Bone marrow (tissue), 2 donors: ENCODE data around the gene USP28.
"Not testable (repeated sequence)": the region's sequence is repeated elsewhere in the genome, so short reads cannot be mapped to it uniquely, and the experiment has no call there.

Experiments used
- DNase-seq, 2 donors: peaks; one replicate each; lab custom pipeline; 2025; lab: John Stamatoyannopoulos, UW

The USP28 gene

GRCh38 chr11:113838005-113838404, 37.4 kb downstream of the USP28 start:
- no peak for DNase-seq

DNA sequence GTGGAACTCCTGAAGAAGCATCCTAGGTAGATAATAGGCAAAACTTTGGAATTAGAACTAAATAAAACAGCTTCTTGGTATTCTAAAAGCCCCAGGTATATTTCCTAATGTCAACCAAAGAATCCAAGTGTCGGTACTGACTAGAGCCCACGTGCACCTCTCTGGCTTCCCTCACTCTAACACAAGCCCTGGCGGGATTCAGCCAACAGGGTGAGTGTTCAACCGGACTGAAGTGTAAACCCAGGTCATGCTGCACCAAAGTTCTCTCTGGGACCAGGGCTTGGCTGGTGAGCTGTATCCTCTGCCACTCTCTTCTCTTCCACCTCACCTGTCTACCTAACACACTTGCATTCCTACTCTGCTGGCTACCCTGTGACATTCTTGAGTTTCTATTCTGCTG, 40.1 kb downstream of the USP28 start:
- no peak for DNase-seq

DNA sequence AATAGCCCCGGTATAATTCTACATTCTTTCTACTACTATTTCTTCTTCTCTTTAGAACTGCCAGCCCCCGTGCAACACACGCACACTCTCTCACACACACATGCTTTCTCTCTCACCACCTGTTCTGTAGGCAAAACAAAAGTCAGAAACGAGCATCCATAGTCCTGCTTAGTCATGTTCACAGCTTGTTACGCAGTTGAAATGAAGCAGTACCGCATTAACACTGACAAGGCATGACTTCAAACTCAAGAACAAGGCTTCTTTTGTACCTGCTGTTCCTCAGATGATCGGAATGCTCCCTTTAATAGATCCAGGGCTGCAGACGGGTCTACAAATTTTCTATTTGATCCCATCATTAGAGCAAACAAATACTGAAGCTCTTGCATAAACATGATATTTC, 42.2 kb downstream of the USP28 start:
- DNase-seq = no peak

GRCh38 chr11:113831314-113831713, 44.1 kb downstream of the USP28 start:
- DNase-seq = no peak

DNA sequence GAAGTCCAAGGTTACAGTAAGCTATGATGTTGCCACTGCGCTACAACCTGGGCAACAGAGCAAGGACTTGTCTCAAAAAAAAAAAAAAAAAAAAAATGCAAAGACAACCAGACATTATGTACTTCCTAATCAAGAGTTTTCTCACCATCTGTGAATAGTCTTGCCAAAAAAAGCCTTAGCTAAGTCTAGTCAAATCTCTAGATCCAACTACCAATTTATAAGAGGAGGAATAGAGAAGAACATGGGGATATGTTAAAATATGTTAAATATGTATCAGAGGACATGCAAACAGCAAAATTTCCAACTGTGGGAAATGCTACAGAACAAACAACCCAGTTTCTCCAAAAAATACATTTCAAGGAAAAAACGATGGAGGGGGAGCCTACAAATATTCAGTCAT, 45.6 kb downstream of the USP28 start:
- DNase-seq = no peak

GRCh38 chr11:113828191-113828590, 47.2 kb downstream of the USP28 start:
- no peak for DNase-seq

- DNase-seq = no peak
Observed at GRCh38 chr11:113827477-113827876, 47.9 kb downstream of the USP28 start.

- no peak for DNase-seq
Observed at GRCh38 chr11:113818426-113818825, 56.9 kb downstream of the USP28 start.

DNA sequence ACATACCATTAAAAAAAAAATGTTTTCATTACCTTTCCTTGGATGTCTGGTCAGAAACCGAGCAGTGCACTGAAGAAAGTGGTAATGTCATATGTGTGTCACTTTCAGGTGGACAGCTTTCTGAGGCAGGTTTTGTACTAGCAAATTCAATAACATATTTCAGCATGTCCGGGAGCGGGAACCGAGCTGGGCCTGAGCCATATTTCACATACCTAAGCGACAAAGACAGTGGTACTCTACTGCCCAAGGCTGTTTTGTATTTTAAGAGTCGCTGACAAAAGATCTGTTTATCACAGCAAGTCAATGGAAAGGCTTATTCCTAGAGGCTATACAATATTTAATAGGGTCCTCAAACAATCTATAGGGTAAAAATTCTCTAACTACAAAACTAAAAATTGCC, 57.7 kb downstream of the USP28 start:
- no peak for DNase-seq

DNA sequence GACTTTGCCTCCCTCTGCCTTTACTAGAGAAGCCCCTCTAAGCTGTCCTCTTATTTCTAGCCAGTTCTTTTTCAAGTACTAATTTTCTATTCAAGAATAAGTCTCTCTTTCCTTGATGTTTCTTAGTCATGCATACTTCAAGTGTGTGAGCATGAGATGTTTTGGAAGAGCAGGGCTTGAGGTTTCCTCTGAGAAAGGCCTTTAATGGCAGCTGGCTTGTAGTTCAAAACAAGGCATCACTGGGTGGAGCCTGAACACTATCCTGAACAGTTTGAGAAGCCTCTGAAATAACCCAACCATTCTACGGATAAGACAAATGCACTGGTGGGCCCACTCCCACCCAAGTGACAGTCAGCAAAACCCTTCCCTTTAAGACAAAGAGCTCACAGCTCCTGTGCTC, 58.2 kb downstream of the USP28 start:
- no peak for DNase-seq

- DNase-seq = no peak
Observed at GRCh38 chr11:113814181-113814580, 61.2 kb downstream of the USP28 start.

GRCh38 chr11:113808931-113809330, 66.4 kb downstream of the USP28 start:
- DNase-seq = no peak

- no peak for DNase-seq
Observed at GRCh38 chr11:113806406-113806805, 69.0 kb downstream of the USP28 start.

DNA sequence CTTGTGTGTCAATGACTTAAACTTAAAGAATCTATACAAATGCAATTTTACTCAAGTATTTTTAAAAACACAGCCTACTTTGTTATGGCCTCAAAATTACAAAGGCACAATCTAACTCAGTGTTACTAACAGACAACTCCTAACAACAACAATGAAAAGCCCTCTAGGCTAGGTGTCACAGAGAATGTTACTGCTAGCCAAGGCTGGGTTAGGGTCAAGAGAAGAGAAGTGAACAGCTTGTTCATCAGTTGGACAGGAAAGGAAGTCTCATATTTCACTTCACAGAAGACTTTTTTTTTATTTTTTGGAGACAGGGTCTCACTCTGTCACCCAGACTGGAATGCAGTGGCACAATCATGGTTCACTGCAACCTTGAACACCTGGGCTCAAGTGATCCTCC, 69.7 kb downstream of the USP28 start:
- no peak for DNase-seq

DNA sequence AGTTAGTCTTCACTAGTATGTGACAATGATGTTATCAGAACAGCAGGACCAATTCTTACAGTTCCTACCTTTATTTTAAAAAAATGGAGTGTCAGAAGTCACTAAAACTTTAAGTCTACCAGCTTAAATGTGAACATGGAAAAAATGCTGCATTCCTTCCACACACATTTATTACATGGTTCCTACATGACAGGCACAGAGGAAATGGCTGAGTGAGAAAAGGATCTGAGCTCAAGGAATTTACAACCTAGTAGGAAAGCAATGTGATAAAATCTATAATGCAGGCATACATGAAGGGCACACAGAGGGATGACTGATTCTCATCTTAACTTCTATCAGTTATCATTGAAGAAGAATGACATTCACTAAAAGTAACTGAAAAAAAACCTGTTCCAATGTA, 72.8 kb downstream of the USP28 start:
- DNase-seq = no peak

DNA sequence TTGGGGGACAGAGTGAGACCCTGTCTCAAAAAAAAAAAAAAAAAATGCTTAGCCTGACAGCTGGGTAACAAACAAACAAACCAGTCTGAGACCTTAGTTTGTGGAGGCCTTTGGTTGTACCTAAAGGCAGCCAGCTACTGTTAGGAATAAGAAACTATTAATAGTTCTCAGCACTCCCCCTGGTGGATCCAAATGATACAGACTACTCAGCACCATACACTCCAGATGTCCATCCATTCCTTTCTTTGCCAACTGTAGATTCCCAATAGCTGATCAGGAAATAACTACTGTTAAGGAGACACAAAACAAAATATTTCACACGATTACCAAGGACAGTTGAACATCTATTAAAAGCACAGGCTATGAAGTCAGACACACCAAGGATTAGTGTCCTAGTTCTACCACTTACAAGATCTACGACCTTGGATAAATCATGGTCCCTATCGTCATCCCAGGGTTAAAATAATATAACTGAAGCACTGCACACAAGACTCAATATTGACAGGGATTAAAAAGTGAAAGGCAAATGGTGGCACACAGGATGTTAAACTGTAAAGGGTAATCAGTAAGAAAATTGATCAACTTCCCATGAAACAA, 78.6 kb downstream of the USP28 start:
- no peak for DNase-seq

DNA sequence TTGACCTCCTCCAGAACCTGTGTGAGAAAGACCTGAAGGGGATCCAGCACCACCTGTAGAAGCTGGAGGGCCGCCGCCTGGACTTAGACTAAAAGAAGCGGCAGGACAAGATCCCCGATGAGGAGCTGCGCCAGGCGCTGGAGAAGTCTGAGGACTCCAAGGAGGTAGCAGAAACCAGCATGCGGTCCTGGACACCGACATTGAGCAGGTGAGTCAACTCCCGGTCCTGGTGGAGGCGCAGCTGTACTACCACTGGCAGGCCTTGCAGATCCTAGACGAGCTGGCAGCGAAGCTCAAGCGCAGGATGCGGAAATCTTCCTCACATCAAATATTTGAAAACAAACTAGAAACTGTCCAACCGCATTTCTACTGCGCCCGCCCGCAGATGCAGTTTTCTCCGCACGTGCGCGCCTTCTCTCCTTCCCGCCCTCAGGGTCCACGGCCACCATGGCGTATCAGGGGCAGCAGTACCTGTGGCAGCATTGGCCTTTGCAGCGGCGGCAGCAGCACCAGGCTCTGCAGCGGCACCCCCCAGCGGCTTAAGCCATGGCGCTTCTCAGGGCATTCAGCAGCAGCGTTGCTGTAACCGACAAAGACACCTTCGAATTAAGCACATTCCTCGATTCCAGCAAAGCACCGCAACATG, 85.6 kb downstream of the USP28 start:
- no peak for DNase-seq

DNA sequence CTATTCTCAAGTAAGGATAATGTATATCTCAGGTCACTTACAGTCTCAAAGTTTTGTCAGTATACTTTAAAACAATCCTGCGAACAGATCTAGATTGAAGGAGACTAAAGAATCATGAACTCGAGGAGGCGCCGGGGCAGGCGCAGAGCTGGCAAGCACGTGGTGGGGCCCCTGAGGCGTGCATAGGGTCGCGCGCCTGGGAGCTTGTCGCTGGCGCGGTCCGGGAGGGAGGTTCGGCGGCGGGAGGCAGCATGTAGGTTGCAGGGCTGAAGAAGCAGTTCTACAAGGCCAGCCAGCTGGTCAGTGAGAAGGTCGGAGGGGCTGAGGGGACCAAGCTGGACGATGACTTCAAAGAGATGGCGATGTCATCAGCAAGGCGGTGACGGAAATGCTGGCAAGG, 86.4 kb downstream of the USP28 start:
- DNase-seq = not testable (repeated sequence)

DNA sequence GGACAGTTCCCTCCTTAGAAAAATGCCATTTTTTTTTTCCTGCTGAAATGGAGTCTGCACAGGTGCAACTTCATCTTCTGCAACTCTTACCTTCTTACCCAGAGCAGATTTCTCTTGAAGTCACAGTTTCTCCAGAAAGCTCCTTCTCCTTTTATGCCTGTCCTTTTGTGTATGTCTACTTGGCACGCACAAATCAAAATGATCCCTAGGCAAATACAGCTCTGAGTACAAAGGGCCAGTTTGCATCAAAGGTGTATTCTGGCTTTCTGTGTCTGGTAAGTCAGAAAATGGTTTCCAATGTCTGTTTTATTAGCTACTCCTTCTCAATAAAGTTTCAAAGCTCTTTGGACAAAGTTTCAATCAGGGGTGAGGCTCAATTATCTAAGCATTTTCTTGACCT, 93.2 kb downstream of the USP28 start:
- no peak for DNase-seq

- no peak for DNase-seq
Observed at GRCh38 chr11:113781682-113782081, 93.7 kb downstream of the USP28 start.

GRCh38 chr11:113779496-113779895, 95.9 kb downstream of the USP28 start, which contains the start of gene CLDN25:
TSS of gene CLDN25 (plus strand) at chr11:113779796. CDS start at chr11:113779796, 0 bp downstream.
- DNase-seq = no peak

DNA sequence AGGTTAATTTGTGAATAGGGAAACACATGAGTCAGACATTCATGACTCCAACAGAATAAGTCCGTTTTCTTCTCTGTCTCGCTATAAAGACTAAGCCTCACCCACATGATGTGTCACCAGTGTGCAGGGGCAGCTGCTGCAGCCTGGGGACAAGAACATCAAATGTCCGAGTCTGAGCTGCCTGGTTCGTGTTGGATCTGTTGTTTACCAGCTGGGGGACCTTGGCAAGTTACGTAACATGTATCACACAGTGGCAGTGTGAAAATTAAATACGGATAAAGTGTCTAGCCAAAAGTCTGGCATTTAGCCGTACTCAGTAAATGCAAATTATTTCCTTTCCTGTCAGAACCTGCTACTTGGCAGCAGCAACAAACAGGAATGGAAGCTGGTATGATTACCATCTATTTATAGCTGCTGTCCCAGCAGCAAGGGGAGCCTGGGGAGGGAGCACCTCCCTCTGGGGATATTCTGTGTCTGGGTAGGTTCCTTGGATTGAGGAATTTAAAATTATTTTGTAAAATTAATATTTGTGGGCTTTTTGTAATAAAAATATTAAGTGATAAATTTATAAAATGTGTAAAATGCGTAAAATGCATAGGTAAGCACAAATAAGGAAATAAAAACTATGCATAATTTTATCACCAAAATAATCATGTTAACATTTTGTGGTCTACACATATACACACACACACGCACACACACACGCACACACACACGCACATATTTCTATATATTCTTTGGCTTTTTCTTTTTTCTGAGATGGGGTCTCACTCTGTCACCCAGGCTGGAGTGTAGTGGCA, 97.1 kb downstream of the USP28 start:
- no peak for DNase-seq

DNA sequence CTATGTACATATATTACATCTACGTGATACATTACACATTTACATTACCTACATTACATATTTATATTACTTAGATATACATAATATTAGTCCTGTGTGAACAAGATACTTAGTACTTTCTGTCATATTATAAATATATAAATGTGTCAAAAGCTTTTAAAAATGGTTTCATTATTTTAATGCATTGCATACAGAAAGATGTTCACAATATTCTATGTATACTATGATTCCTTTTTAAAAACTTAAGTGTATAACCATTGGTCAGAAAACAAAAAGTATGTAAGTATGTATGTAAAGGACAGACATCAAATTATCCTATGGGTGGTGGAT, 101.2 kb downstream of the USP28 start:
- DNase-seq = no peak
